Kidney tubule cell (primary cell): ENCODE results near the gene FBXO27.
"Not testable (repeated sequence)": the region's sequence is repeated elsewhere in the genome, so short reads cannot be mapped to it uniquely, and the experiment has no call there.

ENCODE experiments used
- DNase-seq: peaks from one replicate; pipeline ENCODE4 v3.0.0-alpha.2; 2018; ENCODE audit warnings: low spot score

The FBXO27 gene

GRCh38 chr19:38988627-38989026, 43.7 kb downstream of the FBXO27 start:
- not testable (repeated sequence) for DNase-seq

GRCh38 chr19:38987745-38988144, 44.6 kb downstream of the FBXO27 start:
- DNase-seq = not testable (repeated sequence)

GRCh38 chr19:38985262-38985661, 47.1 kb downstream of the FBXO27 start:
- DNase-seq = no peak

GRCh38 chr19:38980583-38981374, 51.6 kb downstream of the FBXO27 start:
- no peak for DNase-seq

GRCh38 chr19:38979812-38980211, 52.5 kb downstream of the FBXO27 start:
- DNase-seq = no peak

GRCh38 chr19:38978326-38978689, 54.0 kb downstream of the FBXO27 start:
- no peak for DNase-seq

- DNase-seq = peak; percentile 96
Observed at GRCh38 chr19:38977445-38978325, 54.7 kb downstream of the FBXO27 start.

- peak; percentile 75 for DNase-seq
Observed at GRCh38 chr19:38975861-38976271, 56.5 kb downstream of the FBXO27 start.

GRCh38 chr19:38975214-38975860, 57.0 kb downstream of the FBXO27 start, which contains the start of gene FBXO17:
Gene FBXO17, minus strand, starts transcription at chr19:38975742. Its CDS starts 25,423 bp downstream, at chr19:38950319.
- peak; percentile 62 for DNase-seq

GRCh38 chr19:38974624-38975213, 57.6 kb downstream of the FBXO27 start:
- no peak for DNase-seq
